Breast epithelium (tissue), 3 donors: ENCODE measurements around the gene MRTFA.

ENCODE experiments used
- CTCF ChIP-seq, 3 donors: fragments of 450-650 bp; IDR thresholded peaks; one replicate each; pipeline ENCODE4 v1.5.1; 2016 to 2017; ENCODE audit warnings: antibody characterized with exemption in 3 of 3, mild to moderate bottlenecking in 3 of 3, moderate library complexity in 3 of 3
- POLR2AphosphoS5 ChIP-seq, 3 donors: sonication (generic); formaldehyde crosslinking; IDR thresholded peaks; one replicate each; pipeline ENCODE4 v1.6.1; 2017; ENCODE audit warnings: antibody characterized with exemption in 3 of 3

GRCh38 chr22:40486962-40487602 is 149.4 kb downstream of the MRTFA start:
- TF ChIP-seq CTCF (IDR thresholded peaks at IDR 0.05): no peak
- no peak for TF ChIP-seq POLR2AphosphoS5 (IDR thresholded peaks at IDR 0.05)
